Activated T-helper 1 cell treated with anti-CD3 and anti-CD28 coated beads, Interleukin-2, amount 50 U/mL, for 16 hours (primary cell): ENCODE results near the gene VIP.
"Not testable (repeated sequence)": the region's sequence is repeated elsewhere in the genome, so short reads cannot be mapped to it uniquely, and the experiment has no call there.

Experiments
- DNase-seq, 2 donors: peaks; one replicate each; pipeline ENCODE4 v3.0.0-alpha.2; 2020; ENCODE audit warnings: low read depth in 1 of 2, low spot score in 1 of 2

VIP gene

DNA sequence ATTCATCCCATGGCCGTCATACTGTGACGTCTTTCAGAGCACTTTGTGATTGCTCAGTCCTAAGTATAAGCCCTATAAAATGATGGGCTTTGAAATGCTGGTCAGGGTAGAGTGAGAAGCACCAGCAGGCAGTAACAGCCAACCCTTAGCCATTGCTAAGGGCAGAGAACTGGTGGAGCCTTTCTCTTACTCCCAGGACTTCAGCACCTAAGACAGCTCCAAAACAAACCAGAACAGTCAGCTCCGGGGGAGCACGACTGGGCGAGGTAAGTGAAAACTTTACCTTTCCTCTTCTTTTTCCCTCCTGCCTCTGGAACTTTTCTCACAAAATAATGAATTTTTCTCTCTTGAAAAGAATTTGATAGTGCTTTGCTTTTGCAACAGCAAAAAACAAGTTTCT lies at the start of gene VIP:
TSS of gene VIP (plus strand) at position 104 of the 400 bp plus-strand sequence. CDS start 1,381 bp downstream, outside the sequence.
- DNase-seq, result no peak

GRCh38 chr6:152701081-152701862 lies 49.3 kb upstream of the VIP start:
- DNase-seq, result no peak

DNA sequence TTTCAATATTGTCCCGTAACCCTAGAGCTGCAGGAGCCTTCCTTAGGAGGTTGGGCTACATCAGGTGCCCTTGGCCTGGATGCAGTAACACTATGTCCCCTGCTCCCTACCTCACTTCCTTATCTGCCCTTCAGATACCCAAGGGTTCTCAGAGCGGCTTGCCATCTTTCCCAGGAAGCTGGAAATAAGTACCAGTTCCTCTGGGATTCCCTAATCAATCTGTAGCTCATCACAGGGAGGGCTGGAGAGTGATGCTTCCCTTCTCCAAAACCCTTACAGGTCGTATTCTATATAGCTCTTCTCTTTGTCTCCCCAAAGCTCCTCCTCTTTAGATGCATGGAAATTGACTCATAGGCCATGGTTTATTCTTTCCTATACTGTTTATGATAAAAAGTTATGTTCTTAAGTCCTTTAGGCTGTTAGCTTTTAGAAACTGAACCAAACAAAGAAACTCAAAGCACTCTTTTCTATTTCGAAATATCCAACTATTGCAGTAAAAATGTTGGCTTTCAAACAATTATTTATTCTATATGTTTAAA lies 48.7 kb upstream of the VIP start:
- DNase-seq, result no peak

- DNase-seq, result not testable (repeated sequence)
These were observed 46.8 kb upstream of the VIP start for GRCh38 chr6:152703750-152704149.

DNA sequence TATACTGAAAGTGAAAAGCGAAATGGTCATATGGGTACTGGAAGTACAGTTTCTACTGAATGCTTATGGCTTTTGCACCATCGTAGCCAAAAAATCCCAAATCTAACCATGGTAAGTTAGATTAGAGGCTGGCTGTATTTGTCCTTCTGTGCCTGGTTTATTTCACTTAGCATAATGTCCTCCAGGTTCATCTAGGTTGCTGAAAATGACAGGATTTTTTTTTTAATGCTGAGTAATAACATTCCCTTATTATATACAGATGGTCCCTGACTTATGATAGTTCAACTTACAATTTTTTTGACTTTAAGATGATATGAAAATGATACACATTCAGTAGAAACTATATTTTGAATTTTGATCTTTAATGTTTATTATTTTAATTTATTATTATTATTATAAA lies 45.3 kb upstream of the VIP start:
- no peak for DNase-seq

DNA sequence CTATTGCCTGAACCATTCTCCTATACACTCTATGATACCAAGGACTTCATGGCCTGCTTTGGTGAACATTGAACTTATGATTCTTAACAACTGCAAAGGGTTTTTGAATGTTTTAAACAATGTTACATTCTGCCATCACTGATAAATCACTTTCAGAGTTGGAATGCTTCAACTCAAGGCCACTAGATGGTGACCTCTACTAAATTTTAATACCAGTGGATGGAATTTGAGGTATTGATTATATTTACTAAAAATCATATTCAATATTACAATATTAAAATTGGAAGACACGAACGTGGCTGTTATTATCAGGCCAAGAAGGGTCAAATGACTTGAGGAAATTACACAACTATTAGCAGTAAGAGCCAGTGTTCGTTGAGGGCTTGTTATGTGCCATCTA lies 34.3 kb upstream of the VIP start:
- no peak for DNase-seq

GRCh38 chr6:152720974-152721373 lies 29.6 kb upstream of the VIP start:
- DNase-seq, result no peak

- DNase-seq, result no peak
These were observed 28.6 kb upstream of the VIP start for GRCh38 chr6:152721956-152722355.

DNA sequence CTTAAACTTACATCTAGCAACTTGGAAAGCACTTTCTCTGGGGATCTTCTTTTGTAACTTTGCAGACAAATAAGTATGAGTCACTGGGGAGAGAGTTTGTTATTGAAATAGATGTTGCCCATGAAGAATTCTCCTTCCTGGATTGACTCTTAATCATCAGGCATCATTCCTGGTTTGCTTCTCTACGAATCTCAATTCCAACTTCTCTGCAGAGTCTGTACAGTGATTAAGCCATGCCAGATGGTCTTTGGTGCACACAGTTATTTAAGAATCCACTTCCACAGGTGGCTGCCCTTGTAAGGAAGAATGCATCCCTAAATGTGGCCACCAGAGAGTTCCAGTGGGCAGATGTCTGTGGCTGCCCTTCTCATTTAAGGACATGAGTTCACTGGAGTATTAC lies 27.2 kb upstream of the VIP start:
- DNase-seq, result no peak

- no peak for DNase-seq
These were observed 24.3 kb upstream of the VIP start for GRCh38 chr6:152726313-152726712.

GRCh38 chr6:152727507-152727906 lies 23.1 kb upstream of the VIP start:
- no peak for DNase-seq

- DNase-seq, result no peak
These were observed 16.0 kb upstream of the VIP start for GRCh38 chr6:152734630-152735029.

DNA sequence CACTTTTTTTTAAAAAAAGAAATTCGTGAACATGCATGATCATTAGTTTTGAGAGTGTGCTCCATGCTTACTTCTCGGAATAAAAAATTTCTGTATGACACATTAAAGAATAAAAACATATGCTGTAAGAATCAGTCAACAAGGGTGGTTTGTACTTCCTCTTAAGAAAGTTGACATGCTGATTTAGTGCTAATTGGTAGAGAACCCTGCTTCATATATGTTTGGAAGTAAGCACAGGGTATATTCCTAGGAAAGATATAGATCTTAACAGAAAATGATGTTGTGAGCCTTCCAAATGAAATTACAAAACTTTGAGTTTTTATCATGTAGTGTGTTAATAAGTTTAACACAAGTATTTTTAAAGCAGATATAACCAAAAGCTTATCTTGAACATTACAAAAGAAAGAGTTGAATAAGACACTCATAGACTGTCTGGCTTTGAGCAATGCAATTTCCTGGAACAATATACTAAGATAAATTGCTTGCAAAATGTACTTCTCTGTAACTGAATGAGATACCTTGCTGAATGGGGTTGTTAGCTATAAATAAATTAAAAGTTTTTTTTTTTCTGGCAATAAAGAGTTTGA lies 13.8 kb upstream of the VIP start:
- DNase-seq, result no peak

GRCh38 chr6:152745509-152746171 lies 5.0 kb upstream of the VIP start:
- no peak for DNase-seq

GRCh38 chr6:152746172-152746553 lies 4.4 kb upstream of the VIP start:
- no peak for DNase-seq

GRCh38 chr6:152748843-152749242 lies 1.8 kb upstream of the VIP start:
- DNase-seq, result no peak

- DNase-seq, result no peak
These were observed 1.3 kb upstream of the VIP start for GRCh38 chr6:152749336-152749735.

DNA sequence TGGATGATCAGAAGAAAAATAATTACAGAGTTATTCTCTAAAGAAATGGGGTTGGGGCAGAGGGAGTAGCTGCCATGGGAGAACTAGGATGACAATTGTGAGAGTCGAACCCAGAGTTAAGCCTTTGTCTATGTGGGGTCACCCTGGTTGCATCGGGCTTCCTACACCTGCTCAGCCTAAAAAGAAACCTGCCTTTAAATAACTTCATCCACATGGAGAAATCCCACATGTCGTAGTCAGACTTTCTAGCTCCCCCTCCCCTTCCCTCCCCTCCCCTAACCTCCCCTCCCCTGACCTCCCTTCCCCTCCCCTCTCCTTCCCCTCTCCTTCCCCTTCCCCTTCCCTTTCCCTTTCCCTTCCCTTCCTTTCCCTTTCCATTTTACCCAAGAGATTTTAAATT lies 14.7 kb downstream of the VIP start:
- DNase-seq, result no peak

DNA sequence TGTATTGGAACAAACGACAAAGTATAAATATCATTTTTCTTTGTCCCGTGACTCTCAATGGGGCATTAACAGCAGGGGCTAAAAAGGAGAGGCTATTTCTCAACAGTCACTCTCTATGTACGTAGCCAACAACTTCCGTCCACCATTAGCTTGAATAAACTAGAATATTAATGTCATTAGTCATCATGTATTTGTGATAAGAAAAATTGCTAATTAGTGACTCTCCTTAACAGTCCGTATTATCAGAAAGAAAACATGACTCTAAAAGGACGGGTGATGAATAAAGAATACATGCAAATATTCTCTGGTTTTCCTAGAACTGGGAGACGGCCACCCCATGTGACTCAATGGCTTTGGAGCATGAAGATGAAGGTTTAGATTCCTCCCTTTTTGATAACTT lies 18.6 kb downstream of the VIP start:
- no peak for DNase-seq

DNA sequence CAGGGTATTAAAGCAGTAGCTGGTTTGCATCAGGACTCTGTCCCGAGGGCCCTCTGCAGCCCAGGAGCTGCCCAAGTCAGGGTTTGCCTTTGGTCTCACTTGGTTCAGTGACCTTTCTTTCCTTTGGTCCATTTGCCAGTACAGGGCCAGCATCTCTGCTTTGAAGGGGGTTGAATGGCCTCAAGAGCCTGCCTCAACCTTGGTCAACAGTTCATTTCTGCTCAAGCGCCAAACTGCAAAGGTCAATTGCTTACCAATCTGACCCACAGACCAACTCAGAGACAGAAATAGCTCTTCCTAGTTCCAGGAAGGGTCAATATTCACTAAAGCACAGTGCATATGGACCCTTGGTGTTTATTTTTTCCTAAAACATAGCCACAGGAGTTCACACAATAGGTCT lies 19.4 kb downstream of the VIP start:
- DNase-seq, result no peak

DNA sequence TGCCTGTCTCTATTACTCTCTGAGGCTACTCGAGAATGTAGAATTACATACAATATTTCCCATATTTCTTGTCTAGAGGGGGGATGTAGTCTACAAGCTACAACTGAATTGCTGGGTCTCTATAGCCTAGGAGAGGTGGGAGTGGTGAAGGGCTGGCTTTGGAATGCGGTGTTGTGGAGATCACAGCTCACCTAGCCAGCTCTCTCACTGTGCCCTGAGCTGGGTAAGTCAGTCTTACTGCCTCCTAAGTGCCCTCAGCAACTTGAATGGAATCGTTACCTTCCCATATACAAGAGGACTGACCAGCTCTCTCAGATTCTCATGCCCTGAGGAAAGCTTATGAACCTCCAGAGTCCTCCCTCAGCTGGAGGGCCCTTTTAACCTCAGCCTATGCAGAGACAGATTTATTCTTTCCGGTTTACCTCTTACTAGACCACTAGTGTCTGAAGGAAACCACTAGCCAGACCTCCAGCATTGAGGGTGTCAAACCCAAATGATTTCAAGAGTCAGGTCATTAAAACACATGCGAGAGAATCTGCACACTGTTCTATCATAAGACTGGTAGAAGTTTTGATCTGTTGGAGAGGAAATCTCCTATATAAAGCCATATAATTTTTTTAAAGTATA lies 20.6 kb downstream of the VIP start:
- DNase-seq, result no peak

GRCh38 chr6:152775428-152775827 lies 24.8 kb downstream of the VIP start:
- no peak for DNase-seq
